ENCODE results near the gene ASPSCR1.

The ASPSCR1 gene

GRCh38 chr17:82005701-82006348 lies 28.4 kb downstream of the ASPSCR1 start:
- Histone ChIP-seq H3K27me3 (ENCODE audit: control insufficient read depth in 1 of 2, insufficient read depth in 2 of 2, low read length in 2 of 2) (no peaks in the 10 kb centered on the region), H3K4me1 (ENCODE audit: control insufficient read depth, insufficient read depth, low read length) (peaks cover 31% of the 10 kb centered on the region), H3K36me3 (ENCODE audit: control insufficient read depth in 2 of 2, insufficient read depth in 2 of 2, low read length in 2 of 2) (no peaks in the 10 kb centered on the region), H3K9me3 (ENCODE audit: control insufficient read depth in 2 of 2, low read length in 2 of 2) (no peaks in the 10 kb centered on the region), H3K4me3 (ENCODE audit: low read length in 2 of 2) (no peak overlapping the region), H3K9ac (ENCODE audit: low read length in 2 of 2) (no peak overlapping the region), H3K27ac (ENCODE audit: low read length) (no peak overlapping the region)

- Histone ChIP-seq H3K27me3 (ENCODE audit: control insufficient read depth in 1 of 2, insufficient read depth in 2 of 2, low read length in 2 of 2) (no peaks in the 10 kb centered on the region), H3K9me3 (ENCODE audit: control insufficient read depth in 2 of 2, low read length in 2 of 2) (no peaks in the 10 kb centered on the region), H3K4me1 (ENCODE audit: control insufficient read depth, insufficient read depth, low read length) (peaks cover 31% of the 10 kb centered on the region), H3K9ac (ENCODE audit: low read length in 2 of 2) (peak overlapping the region in 1 of 2 donors; percentile 29), H3K27ac (ENCODE audit: low read length) (no peak overlapping the region), H3K4me3 (ENCODE audit: low read length in 2 of 2) (no peak overlapping the region), H3K36me3 (ENCODE audit: control insufficient read depth in 2 of 2, insufficient read depth in 2 of 2, low read length in 2 of 2) (no peaks in the 10 kb centered on the region)
These were observed 29.2 kb downstream of the ASPSCR1 start for GRCh38 chr17:82006468-82007227.

- no peaks in the 10 kb centered on the region for H3K27me3 ChIP-seq (ENCODE audit: control insufficient read depth in 1 of 2, insufficient read depth in 2 of 2, low read length in 2 of 2)
- peaks cover 31% of the 10 kb centered on the region for H3K4me1 ChIP-seq (ENCODE audit: control insufficient read depth, insufficient read depth, low read length)
- H3K27ac ChIP-seq (ENCODE audit: low read length): no peak overlapping the region
- H3K9ac ChIP-seq (ENCODE audit: low read length in 2 of 2): no peak overlapping the region
- H3K4me3 ChIP-seq (ENCODE audit: low read length in 2 of 2): no peak overlapping the region
- H3K9me3 ChIP-seq (ENCODE audit: control insufficient read depth in 2 of 2, low read length in 2 of 2): no peaks in the 10 kb centered on the region
- H3K36me3 ChIP-seq (ENCODE audit: control insufficient read depth in 2 of 2, insufficient read depth in 2 of 2, low read length in 2 of 2): no peaks in the 10 kb centered on the region
These were observed 29.7 kb downstream of the ASPSCR1 start for GRCh38 chr17:82007228-82007494.

- no peaks in the 10 kb centered on the region for H3K27me3 ChIP-seq (ENCODE audit: control insufficient read depth in 1 of 2, insufficient read depth in 2 of 2, low read length in 2 of 2)
- no peaks in the 10 kb centered on the region for H3K9me3 ChIP-seq (ENCODE audit: control insufficient read depth in 2 of 2, low read length in 2 of 2)
- peaks cover 36% of the 10 kb centered on the region for H3K4me1 ChIP-seq (ENCODE audit: control insufficient read depth, insufficient read depth, low read length)
- no peak overlapping the region for H3K27ac ChIP-seq (ENCODE audit: low read length)
- no peak overlapping the region for H3K9ac ChIP-seq (ENCODE audit: low read length in 2 of 2)
- no peaks in the 10 kb centered on the region for H3K36me3 ChIP-seq (ENCODE audit: control insufficient read depth in 2 of 2, insufficient read depth in 2 of 2, low read length in 2 of 2)
- H3K4me3 ChIP-seq (ENCODE audit: low read length in 2 of 2): no peak overlapping the region
These were observed 30.2 kb downstream of the ASPSCR1 start for GRCh38 chr17:82007495-82008257.

GRCh38 chr17:82008258-82008940 lies 31.0 kb downstream of the ASPSCR1 start:
- Histone ChIP-seq H3K9me3 (ENCODE audit: control insufficient read depth in 2 of 2, low read length in 2 of 2) (no peaks in the 10 kb centered on the region), H3K27me3 (ENCODE audit: control insufficient read depth in 1 of 2, insufficient read depth in 2 of 2, low read length in 2 of 2) (no peaks in the 10 kb centered on the region), H3K4me1 (ENCODE audit: control insufficient read depth, insufficient read depth, low read length) (peaks cover 40% of the 10 kb centered on the region), H3K36me3 (ENCODE audit: control insufficient read depth in 2 of 2, insufficient read depth in 2 of 2, low read length in 2 of 2) (no peaks in the 10 kb centered on the region), H3K27ac (ENCODE audit: low read length) (no peak overlapping the region), H3K9ac (ENCODE audit: low read length in 2 of 2) (no peak overlapping the region), H3K4me3 (ENCODE audit: low read length in 2 of 2) (no peak overlapping the region)

GRCh38 chr17:82008941-82009405 lies 31.5 kb downstream of the ASPSCR1 start:
- Histone ChIP-seq H3K9ac (ENCODE audit: low read length in 2 of 2) (no peak overlapping the region), H3K9me3 (ENCODE audit: control insufficient read depth in 2 of 2, low read length in 2 of 2) (no peaks in the 10 kb centered on the region), H3K4me1 (ENCODE audit: control insufficient read depth, insufficient read depth, low read length) (peaks cover 38% of the 10 kb centered on the region), H3K27ac (ENCODE audit: low read length) (no peak overlapping the region), H3K36me3 (ENCODE audit: control insufficient read depth in 2 of 2, insufficient read depth in 2 of 2, low read length in 2 of 2) (no peaks in the 10 kb centered on the region), H3K4me3 (ENCODE audit: low read length in 2 of 2) (no peak overlapping the region), H3K27me3 (ENCODE audit: control insufficient read depth in 1 of 2, insufficient read depth in 2 of 2, low read length in 2 of 2) (no peaks in the 10 kb centered on the region)

GRCh38 chr17:82009413-82009812 lies 32.0 kb downstream of the ASPSCR1 start:
- Histone ChIP-seq H3K27me3 (ENCODE audit: control insufficient read depth in 1 of 2, insufficient read depth in 2 of 2, low read length in 2 of 2) (no peaks in the 10 kb centered on the region), H3K27ac (ENCODE audit: low read length) (no peak overlapping the region), H3K4me3 (ENCODE audit: low read length in 2 of 2) (no peak overlapping the region), H3K9ac (ENCODE audit: low read length in 2 of 2) (no peak overlapping the region), H3K36me3 (ENCODE audit: control insufficient read depth in 2 of 2, insufficient read depth in 2 of 2, low read length in 2 of 2) (no peaks in the 10 kb centered on the region), H3K9me3 (ENCODE audit: control insufficient read depth in 2 of 2, low read length in 2 of 2) (no peaks in the 10 kb centered on the region), H3K4me1 (ENCODE audit: control insufficient read depth, insufficient read depth, low read length) (peaks cover 33% of the 10 kb centered on the region)

GRCh38 chr17:82010575-82011525 lies 33.4 kb downstream of the ASPSCR1 start:
- Histone ChIP-seq H3K9ac (ENCODE audit: low read length in 2 of 2) (no peak overlapping the region), H3K4me3 (ENCODE audit: low read length in 2 of 2) (no peak overlapping the region), H3K9me3 (ENCODE audit: control insufficient read depth in 2 of 2, low read length in 2 of 2) (no peaks in the 10 kb centered on the region), H3K27ac (ENCODE audit: low read length) (no peak overlapping the region), H3K27me3 (ENCODE audit: control insufficient read depth in 1 of 2, insufficient read depth in 2 of 2, low read length in 2 of 2) (no peaks in the 10 kb centered on the region), H3K36me3 (ENCODE audit: control insufficient read depth in 2 of 2, insufficient read depth in 2 of 2, low read length in 2 of 2) (no peaks in the 10 kb centered on the region), H3K4me1 (ENCODE audit: control insufficient read depth, insufficient read depth, low read length) (peaks cover 28% of the 10 kb centered on the region)

GRCh38 chr17:82011617-82012187 lies 34.3 kb downstream of the ASPSCR1 start:
- H3K9me3 ChIP-seq (ENCODE audit: control insufficient read depth in 2 of 2, low read length in 2 of 2): no peaks in the 10 kb centered on the region

More at GRCh38 chr17:82011617-82012187, 34.3 kb downstream of the ASPSCR1 start:
- H3K27ac ChIP-seq (ENCODE audit: low read length): no peak overlapping the region
- no peak overlapping the region for H3K9ac ChIP-seq (ENCODE audit: low read length in 2 of 2)
- H3K27me3 ChIP-seq (ENCODE audit: control insufficient read depth in 1 of 2, insufficient read depth in 2 of 2, low read length in 2 of 2): no peaks in the 10 kb centered on the region
- no peaks in the 10 kb centered on the region for H3K36me3 ChIP-seq (ENCODE audit: control insufficient read depth in 2 of 2, insufficient read depth in 2 of 2, low read length in 2 of 2)
- H3K4me1 ChIP-seq (ENCODE audit: control insufficient read depth, insufficient read depth, low read length): peaks cover 19% of the 10 kb centered on the region
- H3K4me3 ChIP-seq (ENCODE audit: low read length in 2 of 2): no peak overlapping the region

Data from stomach smooth muscle (tissue), 2 donors.